GM23248 (cell line): Measurements from ENCODE around the gene FNDC3B. TPM values are rescaled to one million over a fixed set of nuclear protein-coding genes. Genes with fewer than 3 reads are reported as not detected.

ENCODE experiments used
- DNase-seq: peaks from one replicate; pipeline ENCODE4 v3.0.0-alpha.2; 2015
- H2AFZ ChIP-seq: fragments of 200-600 bp; sonication (generic); 2 replicates; pipeline ENCODE4 v1.6.1; 2016; ENCODE audit warnings: antibody characterized with exemption
- H3F3A ChIP-seq: fragments of 200-600 bp; sonication (generic); 2 replicates; pipeline ENCODE4 v1.6.1; 2016; ENCODE audit warnings: mild to moderate bottlenecking, antibody characterized with exemption, mixed run types; ENCODE audit not compliant: insufficient read depth
- H3K27ac ChIP-seq: fragments of 200-600 bp; sonication (generic); 2 replicates; pipeline ENCODE4 v1.5.1; 2016; ENCODE audit warnings: mild to moderate bottlenecking
- H3K27me3 ChIP-seq: fragments of 200-600 bp; sonication (generic); replicated peaks from 2 replicates; pipeline ENCODE4 v1.6.1; 2016; ENCODE audit warnings: mild to moderate bottlenecking; ENCODE audit not compliant: insufficient read depth
- H3K36me3 ChIP-seq: fragments of 200-600 bp; sonication (generic); 2 replicates; pipeline ENCODE4 v1.6.1; 2016; ENCODE audit warnings: low read depth, mild to moderate bottlenecking
- H3K4me1 ChIP-seq: fragments of 200-600 bp; sonication (generic); 2 replicates; pipeline ENCODE4 v1.6.1; 2016; ENCODE audit warnings: mild to moderate bottlenecking; ENCODE audit not compliant: insufficient read depth
- H3K4me2 ChIP-seq: fragments of 200-600 bp; sonication (generic); one replicate; pipeline ENCODE4 v1.6.1; 2016; ENCODE audit warnings: mild to moderate bottlenecking; ENCODE audit not compliant: unreplicated experiment
- H3K4me3 ChIP-seq: fragments of 200-600 bp; sonication (generic); 2 replicates; pipeline ENCODE4 v1.5.1; 2016; ENCODE audit warnings: mild to moderate bottlenecking
- H3K79me2 ChIP-seq: fragments of 200-600 bp; sonication (generic); 2 replicates; pipeline ENCODE4 v1.6.1; 2016; ENCODE audit warnings: mild to moderate bottlenecking; ENCODE audit not compliant: insufficient read depth
- H3K9ac ChIP-seq: fragments of 200-600 bp; sonication (generic); 2 replicates; pipeline ENCODE4 v1.6.1; 2016; ENCODE audit warnings: mild to moderate bottlenecking
- H3K9me2 ChIP-seq: fragments of 200-600 bp; sonication (generic); 2 replicates; pipeline ENCODE4 v1.6.1; 2016; ENCODE audit warnings: mixed run types, mild to moderate bottlenecking, moderate library complexity; ENCODE audit not compliant: insufficient read depth
- H3K9me3 ChIP-seq: fragments of 200-600 bp; sonication (generic); one replicate; pipeline ENCODE4 v1.6.1; 2017; ENCODE audit warnings: low read depth
- H4K20me1 ChIP-seq: fragments of 200-600 bp; sonication (generic); 2 replicates; pipeline ENCODE4 v1.6.0; 2016; ENCODE audit not compliant: insufficient read depth
- EZH2 ChIP-seq: fragments of 200-600 bp; sonication (generic); IDR thresholded peaks from 2 replicates; pipeline ENCODE4 v1.6.1; 2018; ENCODE audit warnings: antibody characterized with exemption, mild to moderate bottlenecking; ENCODE audit not compliant: insufficient read depth, poor library complexity, severe bottlenecking
- EZH2phosphoT487 ChIP-seq: fragments of 200-600 bp; sonication (generic); IDR thresholded peaks from 2 replicates; pipeline ENCODE4 v1.6.1; 2018; ENCODE audit warnings: antibody characterized with exemption, moderate library complexity, mild to moderate bottlenecking, low read depth; ENCODE audit not compliant: insufficient read depth
- WGBS, 2 experiments: methylation state at CpG; one replicate each; pipeline ENCODE4 v1.1.6; 2015 to 2017; ENCODE audit warnings: low lambda C conversion rate in 2 of 2, low coverage in 1 of 2; ENCODE audit errors: missing lambda C conversion rate in 2 of 2; 5-methylcytosine and 5-hydroxymethylcytosine counted together
- in situ Hi-C: fragments of 300-500 bp; cut with MboI; formaldehyde crosslinking; loops from 2 replicates; pipeline ENCODE4 v1.15.0; 2020
- polyA plus RNA-seq: library from polyadenylated mRNA; unstranded; fragments of >200 nt; fragmentation: Nextera tagmentation; extraction: Ambion mirVana; gene quantifications from 2 replicates; pipeline ENCODE4 v1.2.1, GENCODE V29; 2016
- total RNA-seq: library from RNA; depleted of rRNA; stranded (reverse); fragments of >200 nt; shearing (Covaris generic); gene quantifications from 2 replicates; pipeline ENCODE4 v1.2.3, GENCODE V29; 2014

The FNDC3B gene
- total and polyA plus RNA-seq, 2 experiments from 2014 or later = 85.5 to 123 TPM

- H3K9me2 ChIP-seq = no peaks in the 10 kb centered on the region
- no peak for DNase-seq
- TF ChIP-seq EZH2phosphoT487 (no peak), EZH2 (no peak)
- no peak overlapping the region for H3K27ac ChIP-seq
- no peak overlapping the region for H3K9ac ChIP-seq
- H3K79me2 ChIP-seq = peaks cover 71% of the 10 kb centered on the region
- H3F3A ChIP-seq = peaks cover 36% of the 10 kb centered on the region
- no peak overlapping the region for H3K4me3 ChIP-seq
- H3K9me3 ChIP-seq = no peaks in the 10 kb centered on the region
- H3K4me1 ChIP-seq = peaks cover 34% of the 10 kb centered on the region
- H3K4me2 ChIP-seq = no peak overlapping the region
- H4K20me1 ChIP-seq = peaks cover 4% of the 10 kb centered on the region; the same call in 1 of the 2 replicates
- no peaks in the 10 kb centered on the region for H3K27me3 ChIP-seq
- H2AFZ ChIP-seq = no peak overlapping the region
- peaks cover 52% of the 10 kb centered on the region for H3K36me3 ChIP-seq
- in situ Hi-C loops = no loop called here
- WGBS, 2 experiments = 97 to 98% methylated on average over 2 of the region's 2 CpGs
These were observed 320.6 kb downstream of the FNDC3B start for GRCh38 chr3:172359996-172360395.

GRCh38 chr3:172362583-172362982, 323.2 kb downstream of the FNDC3B start:
- Histone ChIP-seq H3K27me3 (no peaks in the 10 kb centered on the region), H3K27ac (no peak overlapping the region), H3K4me1 (peaks cover 11% of the 10 kb centered on the region), H4K20me1 (peaks cover 3% of the 10 kb centered on the region; the same call in 1 of the 2 replicates), H3K4me3 (no peak overlapping the region), H3F3A (peaks cover 15% of the 10 kb centered on the region), H3K9me2 (no peaks in the 10 kb centered on the region), H3K4me2 (no peak overlapping the region), H3K9ac (no peak overlapping the region), H3K36me3 (peaks cover 60% of the 10 kb centered on the region), H3K9me3 (no peaks in the 10 kb centered on the region), H2AFZ (no peak overlapping the region), H3K79me2 (peaks cover 51% of the 10 kb centered on the region)
- WGBS, 2 experiments = 16 to 40% methylated on average over 1 of the region's 1 CpG
- TF ChIP-seq EZH2phosphoT487 (no peak), EZH2 (no peak)
- DNase-seq = no peak
- in situ Hi-C loops = no loop called here

GRCh38 chr3:172364374-172365027, 325.1 kb downstream of the FNDC3B start:
- Histone ChIP-seq H3K27ac (no peak overlapping the region), H3K4me3 (no peak overlapping the region), H3F3A (peaks cover 8% of the 10 kb centered on the region; the same call in 1 of the 2 replicates), H3K9me2 (no peaks in the 10 kb centered on the region), H3K4me2 (no peak overlapping the region), H3K4me1 (no peaks in the 10 kb centered on the region), H3K27me3 (no peaks in the 10 kb centered on the region), H3K79me2 (peaks cover 41% of the 10 kb centered on the region), H2AFZ (no peak overlapping the region), H4K20me1 (0 out of 2 replicates have a peak, but pooled peaks cover 3% of the 10 kb centered on the region), H3K9me3 (no peaks in the 10 kb centered on the region), H3K36me3 (peaks cover 65% of the 10 kb centered on the region), H3K9ac (no peak overlapping the region)
- in situ Hi-C loops = no loop called here
- no peak for DNase-seq
- TF ChIP-seq EZH2 = no peak
- no peak for TF ChIP-seq EZH2phosphoT487
- WGBS, 2 experiments = 68 to 75% methylated on average over 3 of the region's 3 CpGs

GRCh38 chr3:172365028-172365567, 325.7 kb downstream of the FNDC3B start:
- Histone ChIP-seq H3K4me3 (no peak overlapping the region), H3K4me2 (no peak overlapping the region), H3K27me3 (no peaks in the 10 kb centered on the region), H3K9ac (no peak overlapping the region), H3K79me2 (peaks cover 35% of the 10 kb centered on the region), H3K27ac (no peak overlapping the region), H4K20me1 (0 out of 2 replicates have a peak, but pooled peaks cover under 1% of the 10 kb centered on the region), H3F3A (0 out of 2 replicates have a peak, but pooled peaks cover 8% of the 10 kb centered on the region), H3K4me1 (no peaks in the 10 kb centered on the region), H3K9me2 (no peaks in the 10 kb centered on the region), H2AFZ (no peak overlapping the region), H3K36me3 (peaks cover 70% of the 10 kb centered on the region), H3K9me3 (no peaks in the 10 kb centered on the region)
- no peak for TF ChIP-seq EZH2
- no peak for TF ChIP-seq EZH2phosphoT487
- DNase-seq = no peak
- in situ Hi-C loops = no loop called here
- WGBS, 2 experiments = 83 to 91% methylated on average over 3 of the region's 3 CpGs
